ENCODE results near the gene EML3.
A peak's percentile ranks its signal among the peaks of the same experiment; 100 is the strongest.
"Not testable (repeated sequence)": the region's sequence is repeated elsewhere in the genome, so short reads cannot be mapped to it uniquely, and the experiment has no call there.

EML3 gene

DNA sequence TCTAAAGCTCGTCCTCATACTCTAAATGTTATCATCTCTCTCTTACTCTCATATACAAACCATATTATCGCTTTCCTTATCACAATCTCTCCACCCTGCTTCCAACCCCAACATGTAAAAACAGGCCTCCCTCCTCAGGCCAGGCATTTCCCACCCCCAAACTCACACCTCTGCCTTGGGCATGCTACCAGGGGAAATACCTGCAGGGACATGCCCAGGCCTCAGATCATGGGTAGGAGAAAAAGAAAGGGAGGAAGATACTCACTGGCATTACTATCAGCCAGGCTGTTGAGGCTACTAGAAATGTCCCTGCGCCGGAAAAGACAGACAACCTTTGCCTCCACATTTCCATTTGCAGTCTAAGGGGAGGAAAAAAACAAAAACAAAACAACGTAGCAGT, 12.7 kb downstream of the EML3 start:
- no peak for DNase-seq (ENCODE audit: low read depth in 1 of 2, low spot score in 1 of 2)

DNA sequence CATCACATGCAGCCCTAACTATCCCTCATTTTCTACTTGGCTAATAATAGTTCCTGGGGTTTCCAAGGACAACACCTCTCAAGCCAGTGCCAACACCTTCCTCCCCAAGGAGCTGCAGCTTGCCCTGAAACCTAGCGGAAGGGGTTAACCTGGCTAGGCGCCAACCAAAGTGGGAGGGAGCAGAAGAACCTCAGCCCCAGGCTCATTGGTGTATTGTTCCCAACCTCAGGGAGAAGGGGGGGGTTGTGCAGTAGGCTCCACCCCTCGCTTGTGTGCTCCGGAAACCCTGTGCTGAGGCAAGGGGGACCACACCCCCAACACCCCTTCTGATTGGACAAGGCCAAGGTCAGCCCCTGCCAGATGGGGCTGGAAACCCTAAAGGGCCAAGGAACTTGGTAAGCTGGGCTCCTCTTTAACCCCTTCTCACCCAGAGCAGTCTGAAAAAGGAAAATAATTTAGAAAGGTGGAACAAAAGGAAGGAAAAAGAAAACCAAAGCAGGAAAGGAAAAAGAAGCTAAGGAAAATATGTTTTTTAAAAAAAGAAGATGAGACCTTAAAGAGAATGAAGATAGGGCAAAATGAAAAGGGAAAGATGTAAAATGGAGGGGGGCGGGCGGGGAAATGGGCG, 13.4 kb downstream of the EML3 start:
- peak; percentile 89 to 91 for DNase-seq (ENCODE audit: low read depth in 1 of 2, low spot score in 1 of 2)

DNA sequence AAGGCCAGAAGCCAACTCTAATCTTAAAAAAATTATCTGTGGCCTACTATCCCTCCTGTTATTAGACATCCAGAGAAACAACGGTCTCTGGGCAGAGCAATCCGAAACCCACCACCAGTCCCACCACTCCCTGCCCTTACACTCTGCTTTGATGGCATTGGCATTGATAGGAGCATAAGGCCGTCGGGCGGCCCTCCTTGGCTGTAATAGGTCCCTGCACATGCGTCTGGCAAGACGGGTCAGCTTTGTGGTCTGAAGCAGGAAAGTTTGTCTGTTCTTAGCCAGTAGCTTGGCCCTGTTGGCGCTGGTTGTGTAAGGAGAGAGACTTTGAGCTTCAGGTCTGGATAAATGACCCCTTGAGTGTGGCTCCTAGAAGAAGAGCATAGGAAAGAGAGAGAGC, 17.5 kb downstream of the EML3 start:
- DNase-seq (ENCODE audit: low read depth in 1 of 2, low spot score in 1 of 2), result no peak

DNA sequence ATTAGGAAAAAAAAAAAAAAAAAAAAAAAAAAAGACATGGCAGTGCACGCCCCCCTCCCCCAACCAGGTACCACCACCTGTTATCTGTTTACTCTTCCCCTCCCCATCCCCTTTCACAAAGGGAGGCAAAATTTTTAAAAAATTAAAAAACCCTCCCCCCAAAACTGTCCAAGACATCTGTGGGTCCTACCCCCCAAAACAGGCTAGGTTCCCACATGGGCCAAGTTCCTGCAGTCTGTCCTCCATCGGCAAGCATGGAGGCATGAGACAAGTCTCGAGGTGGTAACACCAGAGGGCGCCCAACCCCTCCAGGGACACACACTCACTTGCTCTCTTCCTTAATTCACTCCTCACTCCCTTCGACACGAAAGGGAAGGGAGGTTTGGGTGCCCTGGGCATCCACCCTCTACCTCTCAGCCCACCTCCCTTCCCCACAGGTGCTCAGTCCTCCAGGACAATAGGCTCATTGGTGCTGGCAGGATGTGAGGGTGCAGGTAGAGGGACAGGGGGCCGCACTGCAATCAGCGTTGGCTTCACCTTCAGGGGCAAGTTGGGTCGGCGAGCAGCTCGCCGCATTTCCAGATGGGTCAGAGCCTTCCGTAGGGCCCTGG, 19.0 kb downstream of the EML3 start:
- peak; percentile 53 to 60 for DNase-seq (ENCODE audit: low read depth in 1 of 2, low spot score in 1 of 2)

GRCh38 chr11:62592989-62593421, 19.6 kb downstream of the EML3 start:
- no peak for DNase-seq (ENCODE audit: low read depth in 1 of 2, low spot score in 1 of 2)

GRCh38 chr11:62592146-62592815, 20.3 kb downstream of the EML3 start:
- no peak for DNase-seq (ENCODE audit: low read depth in 1 of 2, low spot score in 1 of 2)

DNA sequence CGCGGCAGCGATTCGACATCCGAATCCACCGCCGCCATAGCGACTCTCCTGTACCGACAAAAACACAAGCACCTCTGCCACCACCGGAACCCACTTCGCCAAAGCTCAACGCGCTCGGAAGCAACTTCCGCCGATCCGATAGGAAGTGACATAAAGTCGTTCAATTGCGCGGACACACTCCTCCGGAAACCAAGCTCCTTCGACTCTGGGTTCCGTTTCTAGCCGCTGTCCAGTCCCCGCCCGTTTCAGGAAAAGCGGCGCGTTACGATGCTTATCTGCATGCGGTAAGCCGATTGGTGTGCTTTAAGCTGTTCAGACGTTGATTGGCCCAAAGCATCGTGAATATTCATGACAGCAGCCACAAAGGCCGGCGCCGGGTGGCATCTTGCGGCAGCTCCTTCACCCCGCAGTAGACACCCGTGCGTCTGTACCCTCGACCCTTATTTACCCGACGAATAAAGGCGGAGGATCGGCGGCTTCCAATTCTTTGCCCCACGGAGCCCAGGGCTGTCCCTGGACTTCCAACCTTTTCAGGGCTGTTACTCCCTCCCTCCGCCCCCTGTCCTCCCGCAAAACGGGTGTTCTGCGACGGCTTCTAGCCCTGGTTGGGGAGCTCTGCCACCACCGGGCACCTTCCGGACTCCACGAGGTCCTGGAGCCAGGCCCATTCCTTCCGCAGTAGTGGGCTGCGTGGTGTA, 21.0 kb downstream of the EML3 start, which contains the start of gene TUT1:
TUT1 (minus strand) TSS at position 76 of the 698 bp plus-strand sequence; CDS start at position 38, 38 bp downstream.
- peak; percentile 91 to 92 for DNase-seq (ENCODE audit: low read depth in 1 of 2, low spot score in 1 of 2)

GRCh38 chr11:62588966-62589637, 23.5 kb downstream of the EML3 start:
- DNase-seq (ENCODE audit: low read depth in 1 of 2, low spot score in 1 of 2), result no peak

DNA sequence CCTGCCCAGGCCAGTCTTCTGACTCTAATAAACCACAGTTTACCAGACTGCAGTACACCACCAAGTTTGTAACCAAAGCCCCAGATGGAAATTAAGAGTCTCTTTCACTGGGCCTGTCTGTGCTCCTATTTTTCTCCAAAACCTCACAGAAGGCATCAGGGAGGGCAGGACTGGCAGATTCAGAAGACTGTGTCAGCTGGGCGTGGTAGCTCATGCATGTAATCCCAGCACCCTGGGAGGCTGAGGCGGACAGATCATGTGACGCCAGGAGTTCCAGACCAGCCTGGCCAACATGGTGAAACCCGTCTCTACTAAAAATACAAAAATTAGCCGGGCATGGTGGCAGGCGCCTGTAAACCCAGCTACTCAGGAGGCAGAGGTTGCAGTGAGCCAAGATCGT, 27.2 kb downstream of the EML3 start:
- DNase-seq (ENCODE audit: low read depth in 1 of 2, low spot score in 1 of 2), result not testable (repeated sequence)

GRCh38 chr11:62581735-62582134, 30.8 kb downstream of the EML3 start:
- not testable (repeated sequence) for DNase-seq (ENCODE audit: low read depth in 1 of 2, low spot score in 1 of 2)

GRCh38 chr11:62580959-62581715, 31.4 kb downstream of the EML3 start:
- DNase-seq (ENCODE audit: low read depth in 1 of 2, low spot score in 1 of 2), result no peak

DNA sequence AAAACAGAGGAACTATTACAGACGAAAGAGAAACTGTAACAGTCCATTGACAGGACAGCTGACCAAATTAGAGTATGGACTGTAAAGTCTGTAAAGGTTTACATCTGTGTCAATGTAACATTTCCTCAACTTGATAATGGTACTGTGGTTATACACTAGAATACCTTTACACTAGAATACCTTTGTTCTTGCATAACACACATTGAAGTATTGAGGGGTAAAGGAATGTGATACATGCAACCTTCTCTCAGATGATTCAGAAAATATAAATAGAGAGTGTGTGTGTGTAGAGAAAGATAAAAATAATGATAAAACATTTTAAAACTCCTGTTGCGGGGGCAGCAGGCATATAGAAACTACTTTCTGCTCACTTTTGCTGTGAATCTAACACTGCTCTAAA, 33.3 kb downstream of the EML3 start:
- no peak for DNase-seq (ENCODE audit: low read depth in 1 of 2, low spot score in 1 of 2)

DNA sequence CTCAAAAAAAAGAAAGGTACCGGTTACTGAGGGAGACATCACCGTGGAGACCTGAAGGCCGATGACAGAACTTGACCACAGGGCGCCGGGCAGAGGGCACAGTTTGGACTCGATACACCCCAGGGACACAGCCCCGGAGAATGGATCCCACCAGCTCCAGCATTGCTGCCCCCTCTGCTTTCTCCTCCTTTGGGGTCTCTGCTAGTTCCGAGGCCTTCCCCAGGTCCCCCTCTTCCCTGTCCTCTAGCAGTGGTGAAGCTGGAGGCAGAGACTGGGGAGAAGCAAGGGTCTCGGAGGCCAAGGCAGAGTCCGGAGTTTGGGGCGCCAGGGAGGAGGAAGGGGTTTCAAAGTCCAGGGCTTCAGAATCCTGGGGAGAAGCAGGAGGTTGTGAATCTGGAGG, 34.0 kb downstream of the EML3 start:
- DNase-seq (ENCODE audit: low read depth in 1 of 2, low spot score in 1 of 2), result no peak

DNA sequence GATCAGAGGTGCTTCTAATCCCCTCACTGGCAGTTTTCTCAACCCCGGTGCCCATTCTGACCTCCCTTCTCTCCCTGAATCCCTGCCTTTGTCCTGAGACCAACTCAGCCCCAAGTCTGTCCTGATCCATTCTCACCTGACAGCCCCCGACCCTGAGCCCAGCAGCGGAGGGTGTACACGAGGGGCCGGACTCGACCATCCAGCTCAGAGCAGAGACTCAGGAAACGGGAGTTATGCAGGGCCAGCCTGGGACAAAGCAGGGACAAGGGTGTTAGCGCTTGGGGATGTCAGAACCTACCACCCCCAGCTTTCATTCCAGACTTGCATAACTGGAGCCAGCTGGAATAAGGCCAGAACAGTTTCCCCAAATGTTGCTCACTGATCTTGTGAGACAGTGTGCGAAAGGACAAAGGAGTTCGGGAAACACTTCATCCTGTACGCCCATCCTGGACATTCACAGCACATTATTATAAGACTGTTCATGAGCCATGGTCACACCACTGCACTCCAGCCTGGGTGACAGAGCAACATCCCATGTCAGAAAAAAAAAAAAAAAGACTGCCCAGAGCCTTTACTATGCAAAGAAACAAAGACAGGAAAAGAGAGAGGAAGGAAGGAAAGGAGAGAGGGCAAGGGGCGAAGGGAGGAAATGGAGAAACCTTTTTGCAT, 35.4 kb downstream of the EML3 start:
- DNase-seq (ENCODE audit: low read depth in 1 of 2, low spot score in 1 of 2), result no peak

DNA sequence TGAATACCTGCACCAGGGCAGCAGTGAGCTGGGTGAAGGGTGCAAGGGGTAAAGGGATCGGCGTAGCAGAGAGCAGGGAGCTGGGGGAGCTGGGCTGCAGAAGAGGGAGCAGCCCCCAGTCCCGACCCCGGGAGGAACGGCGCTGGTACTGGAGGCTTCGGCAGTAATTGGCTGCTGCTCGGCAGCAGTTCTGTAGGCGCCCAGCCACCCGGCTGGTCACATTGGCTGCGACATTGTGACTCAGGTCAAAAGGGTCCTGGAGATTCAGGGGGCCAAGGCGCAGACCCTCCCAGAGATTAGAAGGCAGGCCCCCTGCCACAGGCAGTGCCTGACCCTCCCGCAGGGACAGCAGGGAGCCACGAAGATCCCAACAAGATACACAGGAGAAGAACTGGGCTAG, 36.7 kb downstream of the EML3 start:
- DNase-seq (ENCODE audit: low read depth in 1 of 2, low spot score in 1 of 2), result no peak

DNA sequence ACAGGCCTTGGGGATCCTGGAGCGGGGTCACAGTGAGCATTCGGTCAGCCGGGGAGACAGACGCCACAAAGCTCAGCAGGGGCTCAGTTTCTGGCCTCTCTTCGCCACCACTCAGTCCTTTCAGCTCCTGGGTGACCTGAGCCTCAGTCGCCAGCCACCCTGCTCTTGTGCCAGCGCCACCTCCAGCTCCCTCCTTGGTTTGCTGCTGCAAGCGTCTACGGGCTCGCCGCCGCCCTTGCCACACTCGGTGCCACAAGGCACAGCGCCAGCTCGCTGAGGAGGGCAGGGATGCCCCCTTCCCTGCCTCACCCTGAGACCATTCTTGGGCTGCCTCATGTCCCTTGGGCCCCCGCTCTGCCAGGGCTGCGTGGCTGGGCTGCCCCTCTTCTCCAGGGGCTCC, 37.4 kb downstream of the EML3 start:
- no peak for DNase-seq (ENCODE audit: low read depth in 1 of 2, low spot score in 1 of 2)

- no peak for DNase-seq (ENCODE audit: low read depth in 1 of 2, low spot score in 1 of 2)
Measured at GRCh38 chr11:62574363-62575071, 38.1 kb downstream of the EML3 start.

DNA sequence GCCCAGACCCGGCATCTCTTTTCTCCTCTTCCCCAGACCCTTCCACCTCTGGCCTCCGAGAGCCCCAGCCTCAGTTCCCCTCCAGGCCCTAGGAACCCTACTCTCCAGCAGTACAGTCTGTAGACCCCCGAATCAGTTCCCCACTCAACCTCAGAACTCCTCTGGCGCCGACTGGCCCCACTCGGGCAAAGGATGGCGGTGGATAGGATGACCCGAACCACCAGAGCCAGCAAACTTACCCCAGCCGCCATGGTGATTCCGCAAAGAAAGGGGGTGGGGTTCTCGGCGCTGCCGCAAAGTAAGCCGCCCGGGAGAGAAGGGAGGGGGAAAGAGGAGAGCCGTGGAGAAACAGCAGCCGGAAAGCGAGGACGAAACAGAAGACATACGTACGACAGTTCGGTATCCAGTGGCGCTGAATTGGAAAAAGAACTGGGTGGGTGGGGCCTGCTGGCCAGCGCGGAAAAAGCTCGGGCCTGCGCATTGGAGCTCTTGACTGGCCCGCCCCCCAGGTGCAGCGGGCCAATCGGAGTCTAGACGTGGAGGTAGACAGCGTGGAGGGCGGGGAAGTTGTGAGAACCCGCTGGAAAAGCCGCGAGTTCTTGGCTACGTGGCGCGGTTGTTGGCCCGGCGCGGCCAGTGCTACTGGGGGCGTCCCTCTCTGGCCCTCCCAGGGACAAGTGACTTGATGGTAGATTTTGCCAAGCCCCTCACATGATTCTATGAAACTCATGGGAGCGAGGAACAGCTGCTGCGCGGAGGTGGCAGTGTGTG, 38.8 kb downstream of the EML3 start, which contains the start of gene EEF1G:
EEF1G (minus strand) TSS at position 300 of the 771 bp plus-strand sequence; CDS start at position 251, 49 bp downstream.
- DNase-seq (ENCODE audit: low read depth in 1 of 2, low spot score in 1 of 2), result peak; percentile 92 to 97

Measured in activated T-helper 1 cell treated with anti-CD3 and anti-CD28 coated beads, Interleukin-2, amount 50 U/mL, for 16 hours (primary cell).